ENCODE measurements around the gene DDX55. TPM values are rescaled to one million over a fixed set of nuclear protein-coding genes. Genes with fewer than 3 reads are reported as not detected.

The DDX55 gene
- total and polyA plus RNA-seq, 11 donors = 3.9 to 15.3 (median 6.0) TPM

DNA sequence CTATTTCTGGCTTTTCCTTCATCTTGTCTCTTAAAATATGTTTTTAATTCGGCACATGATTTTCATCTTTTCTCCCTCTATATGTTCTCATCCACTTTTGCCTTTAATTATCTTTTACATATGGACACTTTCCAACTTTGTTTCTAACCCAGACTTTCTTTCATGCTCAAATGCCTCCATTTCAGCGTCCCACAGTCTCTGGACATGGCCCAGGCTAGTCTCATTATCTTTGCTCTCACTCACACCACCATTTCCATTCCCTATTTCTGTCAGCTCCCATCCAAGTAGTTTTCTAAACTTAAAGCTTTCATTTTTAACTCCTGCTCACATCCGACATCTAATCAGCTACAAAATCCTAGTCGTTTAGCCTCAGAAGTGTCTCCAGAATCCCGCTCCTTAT, 46.5 kb downstream of the DDX55 start:
- H3K27me3 ChIP-seq = no peaks in the 10 kb centered on the region
- 87 to 96% (median 91%) methylated on average over 5 of the region's 5 CpGs for WGBS, 4 donors
- H3K4me1 ChIP-seq = no peaks in the 10 kb centered on the region
- ATAC-seq (no peak), DNase-seq (no peak)
- no peak overlapping the region for H3K4me3 ChIP-seq
- H3K36me3 ChIP-seq = peaks cover 0 to 96% (median 84%) of the 10 kb centered on the region in 9 donors
- no peaks in the 10 kb centered on the region for H3K9me3 ChIP-seq
- intact Hi-C loops (cut with DNase I) = no loop called here
- H3K27ac ChIP-seq = no peak overlapping the region
- TF ChIP-seq, protein P1, sequence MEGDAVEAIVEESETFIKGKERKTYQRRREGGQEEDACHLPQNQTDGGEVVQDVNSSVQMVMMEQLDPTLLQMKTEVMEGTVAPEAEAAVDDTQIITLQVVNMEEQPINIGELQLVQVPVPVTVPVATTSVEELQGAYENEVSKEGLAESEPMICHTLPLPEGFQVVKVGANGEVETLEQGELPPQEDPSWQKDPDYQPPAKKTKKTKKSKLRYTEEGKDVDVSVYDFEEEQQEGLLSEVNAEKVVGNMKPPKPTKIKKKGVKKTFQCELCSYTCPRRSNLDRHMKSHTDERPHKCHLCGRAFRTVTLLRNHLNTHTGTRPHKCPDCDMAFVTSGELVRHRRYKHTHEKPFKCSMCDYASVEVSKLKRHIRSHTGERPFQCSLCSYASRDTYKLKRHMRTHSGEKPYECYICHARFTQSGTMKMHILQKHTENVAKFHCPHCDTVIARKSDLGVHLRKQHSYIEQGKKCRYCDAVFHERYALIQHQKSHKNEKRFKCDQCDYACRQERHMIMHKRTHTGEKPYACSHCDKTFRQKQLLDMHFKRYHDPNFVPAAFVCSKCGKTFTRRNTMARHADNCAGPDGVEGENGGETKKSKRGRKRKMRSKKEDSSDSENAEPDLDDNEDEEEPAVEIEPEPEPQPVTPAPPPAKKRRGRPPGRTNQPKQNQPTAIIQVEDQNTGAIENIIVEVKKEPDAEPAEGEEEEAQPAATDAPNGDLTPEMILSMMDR (IDR thresholded peaks at IDR 0.05) = no peak
- TF ChIP-seq POLR2A (IDR thresholded peaks at IDR 0.05) = no peak

DNA sequence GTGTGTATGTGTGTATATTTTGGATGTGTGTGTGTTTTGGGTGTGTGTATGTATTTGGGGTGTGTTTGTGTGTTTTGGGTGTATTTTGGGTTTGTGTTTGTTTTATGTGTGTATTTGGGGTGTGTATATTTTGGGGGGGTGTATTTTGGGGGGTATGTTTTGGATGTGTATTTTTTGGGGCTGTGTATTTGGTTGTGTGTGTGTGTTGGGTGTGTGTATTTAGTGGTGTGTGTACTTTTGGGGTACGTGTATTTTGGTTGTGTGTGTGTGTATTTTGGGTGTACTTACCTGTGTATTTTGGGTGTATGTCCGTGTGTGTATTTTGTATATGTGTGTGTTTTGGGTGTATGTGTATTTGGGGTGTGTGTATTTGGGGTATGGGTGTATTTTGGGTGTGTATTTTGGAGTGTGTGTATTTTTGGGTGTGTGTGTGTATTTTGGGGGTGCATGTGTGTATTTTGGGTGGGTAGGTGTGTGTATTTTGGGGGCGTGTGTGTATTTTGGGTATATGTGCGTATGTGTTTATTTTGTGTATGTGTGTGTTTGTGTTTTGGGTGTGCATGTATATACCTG, 52.3 kb downstream of the DDX55 start:
- DNase-seq (no peak), ATAC-seq (no peak)
- H3K4me3 ChIP-seq = no peak overlapping the region
- TF ChIP-seq, protein P1 (IDR thresholded peaks at IDR 0.05) = no peak
- no peak for TF ChIP-seq POLR2A (IDR thresholded peaks at IDR 0.05)
- no peaks in the 10 kb centered on the region for H3K9me3 ChIP-seq
- peaks cover 0 to 9% (median 1%) of the 10 kb centered on the region in 12 donors for H3K4me1 ChIP-seq
- no peaks in the 10 kb centered on the region for H3K27me3 ChIP-seq
- WGBS, 4 donors = 90 to 97% (median 95%) methylated on average over 4 of the region's 4 CpGs
- H3K36me3 ChIP-seq = peaks cover 0 to 84% (median 75%) of the 10 kb centered on the region in 9 donors
- intact Hi-C loops (cut with DNase I) = loop anchor here in 1 of 10 donors (10.0 kb wide), 1 partner anchor 321 kb away; the partner anchor contains the start of genes CCDC92 and ZNF664
- H3K27ac ChIP-seq = no peak overlapping the region

GRCh38 chr12:123655420-123655819, 53.5 kb downstream of the DDX55 start:
- Histone ChIP-seq H3K4me1 (peaks cover 0 to 21% (median 1%) of the 10 kb centered on the region in 12 donors), H3K27me3 (no peaks in the 10 kb centered on the region), H3K4me3 (no peak overlapping the region), H3K36me3 (peaks cover 0 to 86% (median 76%) of the 10 kb centered on the region in 9 donors), H3K27ac (peak overlapping the region in 1 of 12 donors; percentile 19), H3K9me3 (no peaks in the 10 kb centered on the region)
- no peak for TF ChIP-seq POLR2A (IDR thresholded peaks at IDR 0.05)
- intact Hi-C loops (cut with DNase I) = loop anchor here in 1 of 10 donors (10.0 kb wide), 1 partner anchor 319 kb away; the partner anchor contains the start of genes CCDC92 and ZNF664
- DNase-seq (peak in 4 of 5 donors; percentile 58 to 74 (median 66)), ATAC-seq (peak; percentile 82 to 95 (median 92))
- WGBS, 4 donors = 44 to 67% (median 53%) methylated on average over 5 of the region's 5 CpGs

DNA sequence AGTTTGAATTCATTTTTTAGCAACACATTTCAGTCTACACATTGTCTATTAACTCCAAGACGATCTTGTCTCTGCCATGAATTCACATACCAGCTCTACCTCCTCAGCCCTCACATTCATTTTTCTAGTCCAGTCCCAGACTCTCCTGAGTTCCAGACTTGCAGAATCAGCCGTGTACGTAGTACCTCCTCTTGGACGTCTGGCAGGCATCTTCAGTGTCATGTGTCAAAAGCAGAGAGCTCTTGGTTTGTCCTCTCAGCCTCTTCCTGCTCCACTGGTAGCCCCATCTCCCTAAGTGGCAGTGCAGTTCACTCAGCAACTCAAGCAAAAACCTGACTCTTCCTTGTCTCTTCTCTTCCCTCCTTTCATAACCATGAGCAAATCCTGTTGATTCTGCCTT, 54.5 kb downstream of the DDX55 start:
- Histone ChIP-seq H3K27me3 (no peaks in the 10 kb centered on the region), H3K4me3 (no peak overlapping the region), H3K27ac (no peak overlapping the region), H3K9me3 (no peaks in the 10 kb centered on the region), H3K36me3 (peaks cover 0 to 85% (median 76%) of the 10 kb centered on the region in 9 donors), H3K4me1 (peaks cover 0 to 25% (median 1%) of the 10 kb centered on the region in 12 donors)
- 47 to 60% (median 54%) methylated on average over 4 of the region's 4 CpGs for WGBS, 4 donors
- intact Hi-C loops (cut with DNase I) = loop anchor here in 1 of 10 donors (10.0 kb wide), 1 partner anchor 318 kb away; the partner anchor contains the start of genes CCDC92 and ZNF664
- DNase-seq (no peak), ATAC-seq (peak in 2 of 4 donors; percentile 43 to 48)
- no peak for TF ChIP-seq POLR2A (IDR thresholded peaks at IDR 0.05)
- TF ChIP-seq, protein P1 (IDR thresholded peaks at IDR 0.05) = no peak

Measured in heart left ventricle (tissue), 16 donors.